ENCODE data around the gene ITFG1.
"Not testable (repeated sequence)": the region's sequence is repeated elsewhere in the genome, so short reads cannot be mapped to it uniquely, and the experiment has no call there.

The ITFG1 gene

DNA sequence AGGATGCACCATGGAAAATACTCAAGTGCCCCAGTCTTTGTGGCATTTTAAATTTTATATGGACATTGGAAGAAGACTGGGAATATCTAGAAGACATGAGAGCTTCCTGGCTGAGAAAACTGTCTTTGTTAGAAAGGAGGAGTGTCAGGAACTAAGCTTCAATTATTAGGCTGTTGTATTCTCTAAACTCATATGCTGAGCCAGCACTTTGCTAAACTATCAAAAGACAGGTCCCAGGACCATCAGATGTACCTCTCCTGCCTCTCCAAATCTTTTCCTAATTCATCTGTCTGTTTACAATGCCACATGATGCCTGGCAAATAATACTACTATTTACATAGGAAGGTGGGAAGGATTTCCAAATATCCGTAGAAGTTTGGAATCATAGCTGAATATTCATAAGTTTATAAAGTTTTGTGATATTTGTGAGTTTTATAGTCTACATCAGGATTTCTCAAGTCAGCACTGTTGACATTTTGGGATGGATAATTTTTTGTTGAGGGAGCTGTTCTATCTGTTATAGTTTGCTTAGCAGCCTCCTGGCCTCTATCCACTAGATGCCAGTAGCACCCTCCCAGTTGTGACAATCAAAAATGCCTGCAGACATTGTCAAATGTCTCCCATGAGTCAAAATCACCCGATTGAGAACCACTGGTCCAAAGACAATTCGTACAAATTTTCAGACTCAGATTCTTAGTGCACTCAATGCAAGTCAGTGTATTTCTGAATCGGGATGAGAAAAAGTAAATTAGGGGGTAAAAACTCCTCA is 255.9 kb downstream of the ITFG1 start:
- TF ChIP-seq, protein P1, sequence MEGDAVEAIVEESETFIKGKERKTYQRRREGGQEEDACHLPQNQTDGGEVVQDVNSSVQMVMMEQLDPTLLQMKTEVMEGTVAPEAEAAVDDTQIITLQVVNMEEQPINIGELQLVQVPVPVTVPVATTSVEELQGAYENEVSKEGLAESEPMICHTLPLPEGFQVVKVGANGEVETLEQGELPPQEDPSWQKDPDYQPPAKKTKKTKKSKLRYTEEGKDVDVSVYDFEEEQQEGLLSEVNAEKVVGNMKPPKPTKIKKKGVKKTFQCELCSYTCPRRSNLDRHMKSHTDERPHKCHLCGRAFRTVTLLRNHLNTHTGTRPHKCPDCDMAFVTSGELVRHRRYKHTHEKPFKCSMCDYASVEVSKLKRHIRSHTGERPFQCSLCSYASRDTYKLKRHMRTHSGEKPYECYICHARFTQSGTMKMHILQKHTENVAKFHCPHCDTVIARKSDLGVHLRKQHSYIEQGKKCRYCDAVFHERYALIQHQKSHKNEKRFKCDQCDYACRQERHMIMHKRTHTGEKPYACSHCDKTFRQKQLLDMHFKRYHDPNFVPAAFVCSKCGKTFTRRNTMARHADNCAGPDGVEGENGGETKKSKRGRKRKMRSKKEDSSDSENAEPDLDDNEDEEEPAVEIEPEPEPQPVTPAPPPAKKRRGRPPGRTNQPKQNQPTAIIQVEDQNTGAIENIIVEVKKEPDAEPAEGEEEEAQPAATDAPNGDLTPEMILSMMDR (IDR thresholded peaks at IDR 0.05; ENCODE audit: low read depth, low read length), result no peak
- no peak overlapping the region for H3K4me3 ChIP-seq (ENCODE audit: low read depth, low read length)

DNA sequence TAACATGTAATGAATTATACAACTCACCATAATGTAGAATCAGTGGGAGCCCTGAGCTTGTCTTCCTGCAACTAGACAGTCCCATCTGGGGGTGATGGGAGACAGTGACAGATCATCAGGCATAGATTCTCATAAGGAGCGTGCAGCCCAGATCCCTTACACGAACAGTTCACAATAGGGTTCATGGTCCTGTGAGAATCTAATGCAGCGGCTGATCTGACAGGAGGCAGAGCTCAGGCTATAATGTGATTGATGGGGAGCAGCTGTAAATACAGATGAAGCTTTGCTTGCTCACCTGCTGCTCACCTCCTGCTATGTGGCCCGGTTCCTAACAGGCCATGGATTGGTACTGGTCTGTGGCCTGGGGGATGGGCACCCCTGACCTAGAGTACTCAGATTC is 257.4 kb downstream of the ITFG1 start:
- H3K4me3 ChIP-seq (ENCODE audit: low read depth, low read length), result not testable (repeated sequence)

DNA sequence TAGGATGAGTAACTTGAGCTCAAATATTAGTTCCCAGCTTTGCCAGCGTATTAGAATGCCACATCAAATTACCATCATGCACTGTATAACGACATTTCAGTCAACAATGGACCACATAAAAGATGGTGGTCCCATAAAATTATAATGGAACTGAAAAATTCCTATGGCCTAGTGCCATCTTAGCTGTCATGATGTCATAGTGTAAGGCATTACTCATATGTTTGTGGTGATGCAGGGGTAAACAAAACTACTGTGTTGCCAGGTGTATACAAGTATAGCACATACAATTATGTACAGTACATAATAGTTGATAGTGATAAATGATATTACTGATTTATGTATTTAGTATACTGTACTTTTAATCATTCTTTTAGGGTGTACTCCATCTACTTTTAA is 262.7 kb downstream of the ITFG1 start:
- no peak overlapping the region for H3K4me3 ChIP-seq (ENCODE audit: low read depth, low read length)
- TF ChIP-seq, protein P1 (IDR thresholded peaks at IDR 0.05; ENCODE audit: low read depth, low read length), result no peak

DNA sequence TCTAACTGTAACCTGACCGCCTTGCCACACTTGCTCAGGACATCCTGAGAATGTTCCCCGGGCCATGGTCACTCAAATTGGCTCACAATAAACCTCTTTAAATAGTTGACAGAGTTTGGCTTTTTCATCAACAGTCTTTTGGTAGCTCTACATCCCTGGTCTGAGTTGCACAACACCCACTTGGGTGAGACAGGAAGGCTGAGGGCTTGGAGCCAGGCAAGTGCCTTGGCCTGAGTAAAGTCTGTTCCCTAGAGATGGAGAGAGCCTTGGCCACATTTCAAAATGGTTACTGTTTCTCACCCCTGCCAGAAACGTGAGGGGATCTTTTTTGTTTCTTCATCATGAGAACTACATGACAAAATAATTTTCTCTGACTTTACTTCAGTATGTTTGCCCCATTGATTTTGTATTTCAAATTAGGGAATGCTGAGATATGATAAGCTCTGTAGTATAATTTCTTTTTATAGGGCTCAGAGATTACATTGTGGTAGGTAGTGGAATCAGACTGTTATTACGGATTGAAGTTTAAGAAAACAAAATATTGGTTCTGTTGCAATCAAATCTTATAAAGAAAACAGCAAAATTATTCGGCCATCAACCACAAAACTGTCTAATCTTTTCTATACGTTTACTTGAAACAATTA is 263.2 kb downstream of the ITFG1 start:
- TF ChIP-seq, protein P1 (IDR thresholded peaks at IDR 0.05; ENCODE audit: low read depth, low read length), result no peak
- H3K4me3 ChIP-seq (ENCODE audit: low read depth, low read length), result no peak overlapping the region

DNA sequence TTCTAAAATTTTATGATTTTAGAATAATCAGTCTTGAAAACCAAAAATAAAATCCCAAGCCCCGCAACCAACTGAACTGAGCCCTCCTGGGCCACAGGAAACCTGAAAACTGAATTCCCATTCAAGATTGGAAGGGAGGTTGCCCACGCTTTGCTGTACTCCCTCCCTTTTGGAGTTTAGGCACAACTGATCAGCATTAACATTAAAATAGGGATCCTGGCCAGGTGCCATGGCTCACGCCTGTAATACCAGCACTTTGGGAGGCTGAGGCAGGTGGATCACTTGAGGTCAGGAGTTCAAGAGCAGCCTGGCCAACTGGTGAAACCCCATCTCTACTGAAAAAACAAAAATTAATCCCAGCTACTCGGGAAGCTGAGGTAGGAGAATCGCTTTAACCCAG is 264.4 kb downstream of the ITFG1 start:
- TF ChIP-seq, protein P1 (IDR thresholded peaks at IDR 0.05; ENCODE audit: low read depth, low read length), result no peak
- no peak overlapping the region for H3K4me3 ChIP-seq (ENCODE audit: low read depth, low read length)

DNA sequence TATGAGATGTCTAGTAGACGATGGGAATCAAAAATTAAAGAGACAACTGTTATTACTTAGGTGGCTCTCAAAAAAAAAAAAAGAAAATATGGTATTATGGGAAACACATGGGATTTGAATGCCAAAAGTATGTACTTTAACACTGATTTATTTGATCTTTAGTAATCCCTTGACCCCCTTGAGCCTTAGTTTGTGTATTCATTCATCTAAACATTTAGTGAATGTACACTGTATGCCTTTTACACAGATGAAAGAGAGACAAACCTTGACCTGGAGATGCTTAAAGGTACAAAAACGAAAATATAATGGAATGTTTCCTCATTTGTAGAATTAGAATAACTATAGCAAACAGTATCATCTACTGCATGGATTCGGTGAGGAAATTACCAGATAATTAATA is 278.5 kb downstream of the ITFG1 start:
- TF ChIP-seq, protein P1 (IDR thresholded peaks at IDR 0.05; ENCODE audit: low read depth, low read length), result no peak
- no peak overlapping the region for H3K4me3 ChIP-seq (ENCODE audit: low read depth, low read length)

DNA sequence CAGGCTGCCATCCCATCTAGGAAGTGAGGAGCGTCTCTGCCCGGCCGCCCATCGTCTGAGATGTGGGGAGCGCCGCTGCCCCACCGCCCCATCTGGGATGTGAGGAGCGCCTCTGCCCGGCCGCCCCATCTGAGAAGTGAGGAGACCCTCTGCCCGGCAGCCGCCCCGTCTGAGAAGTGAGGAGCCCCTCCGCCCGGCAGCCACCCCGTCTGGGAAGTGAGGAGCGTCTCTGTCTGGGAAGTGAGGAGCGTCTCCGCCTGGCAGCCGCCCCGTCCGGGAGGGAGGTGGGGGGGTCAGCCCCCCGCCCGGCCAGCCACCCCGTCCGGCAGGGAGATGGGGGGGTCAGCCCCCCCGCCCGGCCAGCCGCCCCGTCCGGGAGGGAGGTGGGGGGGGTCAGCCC is 279.8 kb downstream of the ITFG1 start:
- not testable (repeated sequence) for H3K4me3 ChIP-seq (ENCODE audit: low read depth, low read length)

DNA sequence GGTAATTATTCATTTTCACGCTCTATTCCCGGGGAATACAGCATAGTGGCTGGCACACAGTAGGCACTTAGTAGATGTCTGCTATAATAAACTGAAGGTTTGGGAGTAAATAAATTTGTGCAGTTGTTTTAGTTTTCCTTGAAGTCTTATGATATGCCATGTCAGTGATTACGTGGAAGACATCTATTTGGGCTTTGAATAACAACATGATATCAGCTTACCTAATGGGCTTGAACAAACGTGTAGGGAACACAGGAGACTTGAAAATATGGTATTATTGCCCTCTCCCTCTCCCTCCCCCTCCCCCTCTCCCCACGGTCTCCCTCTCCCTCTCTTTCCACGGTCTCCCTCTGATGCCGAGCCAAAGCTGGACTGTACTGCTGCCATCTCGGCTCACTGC is 280.8 kb downstream of the ITFG1 start:
- H3K4me3 ChIP-seq (ENCODE audit: low read depth, low read length), result no peak overlapping the region
- TF ChIP-seq, protein P1 (IDR thresholded peaks at IDR 0.05; ENCODE audit: low read depth, low read length), result no peak

Data from WI38 (cell line).